ENCODE results near the gene COPB1.
A peak's percentile ranks its signal among the peaks of the same experiment; 100 is the strongest.
"Not testable (repeated sequence)": the region's sequence is repeated elsewhere in the genome, so short reads cannot be mapped to it uniquely, and the experiment has no call there.

The COPB1 gene, protein sequence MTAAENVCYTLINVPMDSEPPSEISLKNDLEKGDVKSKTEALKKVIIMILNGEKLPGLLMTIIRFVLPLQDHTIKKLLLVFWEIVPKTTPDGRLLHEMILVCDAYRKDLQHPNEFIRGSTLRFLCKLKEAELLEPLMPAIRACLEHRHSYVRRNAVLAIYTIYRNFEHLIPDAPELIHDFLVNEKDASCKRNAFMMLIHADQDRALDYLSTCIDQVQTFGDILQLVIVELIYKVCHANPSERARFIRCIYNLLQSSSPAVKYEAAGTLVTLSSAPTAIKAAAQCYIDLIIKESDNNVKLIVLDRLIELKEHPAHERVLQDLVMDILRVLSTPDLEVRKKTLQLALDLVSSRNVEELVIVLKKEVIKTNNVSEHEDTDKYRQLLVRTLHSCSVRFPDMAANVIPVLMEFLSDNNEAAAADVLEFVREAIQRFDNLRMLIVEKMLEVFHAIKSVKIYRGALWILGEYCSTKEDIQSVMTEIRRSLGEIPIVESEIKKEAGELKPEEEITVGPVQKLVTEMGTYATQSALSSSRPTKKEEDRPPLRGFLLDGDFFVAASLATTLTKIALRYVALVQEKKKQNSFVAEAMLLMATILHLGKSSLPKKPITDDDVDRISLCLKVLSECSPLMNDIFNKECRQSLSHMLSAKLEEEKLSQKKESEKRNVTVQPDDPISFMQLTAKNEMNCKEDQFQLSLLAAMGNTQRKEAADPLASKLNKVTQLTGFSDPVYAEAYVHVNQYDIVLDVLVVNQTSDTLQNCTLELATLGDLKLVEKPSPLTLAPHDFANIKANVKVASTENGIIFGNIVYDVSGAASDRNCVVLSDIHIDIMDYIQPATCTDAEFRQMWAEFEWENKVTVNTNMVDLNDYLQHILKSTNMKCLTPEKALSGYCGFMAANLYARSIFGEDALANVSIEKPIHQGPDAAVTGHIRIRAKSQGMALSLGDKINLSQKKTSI

DNA sequence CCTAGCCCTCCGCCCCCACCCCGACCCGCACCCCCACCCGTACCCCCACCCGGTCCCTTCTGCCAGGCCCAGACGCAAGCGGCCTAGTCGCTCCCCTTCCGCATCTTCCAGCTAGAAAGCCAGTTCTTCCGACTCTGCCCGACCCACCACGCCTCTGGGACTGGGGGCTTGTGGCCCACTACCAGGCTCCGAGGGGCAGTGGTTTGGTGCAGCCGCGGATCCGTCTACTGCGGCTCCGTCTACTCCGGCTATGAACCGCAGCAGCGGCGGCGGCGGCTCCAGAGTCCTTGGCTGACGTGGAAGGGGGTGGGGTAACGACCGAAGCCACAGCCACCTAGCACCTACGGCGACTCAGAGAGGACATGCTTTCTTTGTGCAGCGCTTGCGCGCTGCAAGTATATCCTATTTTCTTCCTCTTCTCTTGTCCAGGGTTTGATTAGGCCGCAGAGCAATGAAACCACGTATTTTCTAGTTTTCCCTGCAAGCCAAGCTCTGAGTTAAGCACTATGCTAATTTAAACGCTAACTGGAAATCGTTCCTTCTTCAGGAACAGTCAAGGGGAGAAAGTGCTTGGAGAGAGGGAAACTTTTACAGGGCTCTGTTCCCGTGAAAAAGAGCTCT is at the start of gene COPB1:
TSS of gene COPB1 (minus strand) at position 252 of the 621 bp plus-strand sequence. CDS start 883 bp downstream, outside the sequence.
- DNase-seq, result peak; percentile 63

DNA sequence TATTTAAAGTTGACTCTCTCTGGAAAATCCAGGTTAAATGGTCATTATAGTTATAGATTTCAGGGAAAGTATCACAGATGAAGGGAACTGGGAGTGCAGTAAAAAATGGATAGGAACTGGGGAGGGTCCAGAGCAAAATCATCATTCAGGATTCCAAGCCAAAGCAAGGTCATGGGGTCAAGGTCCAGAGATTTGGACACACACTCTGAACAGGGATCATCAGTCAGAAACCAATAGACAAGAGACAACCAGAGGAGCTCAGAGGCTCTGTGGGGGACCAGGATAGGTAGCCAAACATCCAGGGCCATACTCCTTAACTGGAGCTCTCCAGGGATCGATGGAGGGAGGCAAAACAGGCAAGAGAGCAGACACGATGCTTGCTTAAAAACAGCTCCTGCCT is 47.8 kb upstream of the COPB1 start:
- no peak for DNase-seq

DNA sequence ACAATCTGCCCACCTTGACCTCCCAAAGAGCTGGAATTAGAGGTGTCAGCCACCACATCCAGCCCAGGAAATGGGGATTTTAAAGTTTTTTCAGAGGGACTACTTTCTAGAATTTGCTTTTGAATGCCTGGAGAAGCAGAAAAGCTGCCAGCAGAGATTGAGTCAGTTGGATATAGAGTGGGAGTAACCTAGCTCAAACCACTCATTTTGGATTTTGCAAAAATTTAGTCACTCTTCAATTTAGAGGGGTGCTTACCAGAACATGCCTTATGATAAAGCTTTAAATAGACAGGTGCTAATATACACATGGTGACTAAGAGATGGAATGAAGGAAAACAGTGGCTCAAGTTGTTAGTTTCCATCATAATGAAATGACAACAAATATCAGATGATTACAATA is 47.1 kb upstream of the COPB1 start:
- DNase-seq, result no peak

DNA sequence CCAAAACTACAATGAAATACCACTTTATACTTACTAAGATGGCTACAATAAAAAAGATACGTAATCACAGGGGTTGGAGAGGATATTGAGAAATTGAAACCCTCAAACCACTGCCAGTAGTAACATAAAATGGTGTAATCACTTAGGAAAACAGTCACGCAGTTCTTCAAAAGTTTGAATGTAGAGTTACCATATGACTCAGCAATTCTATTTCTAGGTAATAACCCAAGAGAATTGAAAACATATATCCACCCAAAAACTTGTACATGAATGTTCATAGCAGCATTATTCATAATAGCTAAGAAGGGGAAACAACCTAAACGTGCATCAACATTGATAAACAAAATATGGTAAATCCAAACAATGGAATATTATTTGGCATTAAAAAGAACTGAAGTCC is 45.0 kb upstream of the COPB1 start:
- peak; percentile 85 for DNase-seq

DNA sequence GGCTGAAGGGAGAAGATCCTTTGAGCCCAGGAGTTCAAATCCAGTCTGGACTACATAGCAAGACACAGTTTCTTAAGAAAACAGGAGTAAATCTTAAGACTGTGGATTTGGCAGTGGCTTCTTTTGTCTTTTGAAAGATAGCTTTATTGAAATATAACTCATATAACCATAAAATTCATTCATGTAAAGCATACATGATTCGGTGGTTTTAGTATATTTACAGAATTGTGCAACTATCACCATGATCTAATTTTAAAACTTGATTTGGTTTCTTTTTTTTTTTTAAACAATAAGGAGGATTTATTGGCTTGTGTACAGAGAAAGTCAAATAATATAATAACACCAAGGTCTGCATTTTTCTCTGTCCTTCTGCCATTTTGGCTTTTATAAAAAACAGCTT is 43.6 kb upstream of the COPB1 start:
- DNase-seq, result no peak

DNA sequence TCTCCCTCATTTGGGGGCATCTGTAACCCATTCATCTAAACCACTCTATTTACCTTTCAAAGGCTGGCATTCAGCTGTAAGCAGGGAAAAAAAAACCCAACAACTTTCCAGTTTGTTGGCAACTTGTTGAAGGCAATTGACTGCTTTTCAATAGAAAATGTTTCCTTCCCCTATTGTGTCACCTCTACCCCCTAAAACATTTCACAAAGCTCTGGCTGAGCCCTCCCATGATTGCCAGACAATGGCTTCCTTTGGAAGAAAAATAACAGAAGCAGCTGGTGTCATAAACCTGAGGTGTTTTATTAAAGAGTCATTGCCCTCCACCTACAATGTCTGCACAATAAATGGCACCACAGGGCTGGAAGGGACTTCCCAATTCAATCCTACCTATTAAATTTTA is 42.7 kb upstream of the COPB1 start:
- peak; percentile 47 for DNase-seq

DNA sequence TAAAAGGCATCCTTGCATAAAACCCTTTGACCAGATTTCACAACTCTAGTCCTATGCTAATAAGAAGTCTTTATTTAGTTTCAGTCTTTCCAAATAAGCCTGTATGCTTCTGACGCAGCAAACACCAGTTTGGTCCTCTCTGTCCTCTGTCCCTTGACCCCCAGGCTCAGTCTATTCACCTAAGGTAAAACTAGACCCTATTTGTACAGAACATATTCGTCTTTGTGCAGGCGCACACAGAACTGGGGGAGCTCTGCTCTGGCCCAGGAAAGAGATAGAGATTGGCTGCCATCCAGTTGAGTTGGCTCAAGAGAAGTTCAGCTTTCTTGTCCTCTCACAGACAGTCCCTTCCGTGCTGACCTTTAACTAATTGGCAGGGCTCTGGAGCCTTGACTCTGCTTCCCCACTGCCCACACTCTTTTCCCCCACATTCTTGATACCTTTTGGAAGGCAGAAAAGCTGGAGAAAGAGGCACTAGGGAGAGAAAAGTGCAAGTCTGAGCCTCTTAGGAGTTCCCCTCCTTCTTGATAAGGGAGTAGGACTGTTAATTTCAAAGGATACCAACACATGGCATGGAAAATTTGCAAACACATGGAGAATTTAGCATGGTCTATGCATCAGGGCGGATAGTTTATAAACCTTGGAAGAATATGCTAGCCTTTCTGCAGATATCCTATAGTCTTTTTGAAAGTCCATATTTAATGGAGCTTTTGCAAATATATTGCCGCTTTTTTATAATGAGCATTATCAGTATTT is 41.8 kb upstream of the COPB1 start:
- DNase-seq, result no peak

DNA sequence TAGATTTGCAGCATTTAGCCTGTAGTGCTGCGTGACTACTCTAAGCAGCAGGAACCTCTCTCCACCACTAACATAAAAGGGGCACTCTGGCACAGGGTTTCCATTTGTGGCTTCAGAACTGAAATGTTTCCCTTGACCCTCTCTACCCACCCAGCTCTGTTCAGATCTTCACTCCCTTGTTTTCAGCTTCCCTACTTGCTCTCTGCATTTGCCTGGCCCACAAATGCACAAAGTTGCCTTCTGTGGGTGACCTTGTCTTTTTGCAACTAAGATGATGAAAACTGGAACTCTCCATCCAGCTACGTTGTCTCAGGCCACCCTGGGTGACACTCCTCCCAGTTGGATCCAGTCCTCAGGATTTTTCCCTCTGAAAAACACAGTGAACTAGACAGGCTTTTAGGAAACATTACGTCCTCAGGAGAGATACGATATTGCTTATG is 40.4 kb upstream of the COPB1 start:
- DNase-seq, result no peak

DNA sequence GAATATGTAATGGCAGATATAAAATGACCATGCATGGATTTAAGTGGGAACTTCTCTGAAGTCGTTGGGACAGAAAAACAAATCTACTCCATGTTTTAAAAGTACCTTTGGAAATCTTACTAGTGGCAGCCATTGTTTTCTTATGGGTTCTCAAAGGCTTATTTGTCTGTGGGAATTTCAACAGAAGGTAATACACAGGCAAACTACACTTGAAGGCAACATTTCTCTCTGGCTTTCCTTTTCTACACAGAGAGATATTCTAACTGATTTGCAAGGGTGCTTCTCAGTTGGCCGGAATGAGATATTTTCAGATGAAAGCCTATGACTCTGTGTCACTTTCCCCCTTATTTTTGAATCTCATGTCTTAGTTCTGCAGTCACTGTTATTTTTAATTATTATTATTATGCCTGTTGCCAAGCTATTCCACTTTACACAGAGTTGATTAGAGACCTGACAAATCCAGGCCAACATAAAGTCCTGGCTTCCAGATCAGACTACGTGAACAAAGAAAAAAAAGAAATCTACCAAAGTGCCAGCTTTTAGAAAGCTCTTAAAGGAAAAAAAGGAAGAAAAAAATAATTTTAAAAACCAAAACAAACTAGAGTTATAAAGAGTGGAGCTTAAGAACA is 39.4 kb upstream of the COPB1 start:
- DNase-seq, result no peak

DNA sequence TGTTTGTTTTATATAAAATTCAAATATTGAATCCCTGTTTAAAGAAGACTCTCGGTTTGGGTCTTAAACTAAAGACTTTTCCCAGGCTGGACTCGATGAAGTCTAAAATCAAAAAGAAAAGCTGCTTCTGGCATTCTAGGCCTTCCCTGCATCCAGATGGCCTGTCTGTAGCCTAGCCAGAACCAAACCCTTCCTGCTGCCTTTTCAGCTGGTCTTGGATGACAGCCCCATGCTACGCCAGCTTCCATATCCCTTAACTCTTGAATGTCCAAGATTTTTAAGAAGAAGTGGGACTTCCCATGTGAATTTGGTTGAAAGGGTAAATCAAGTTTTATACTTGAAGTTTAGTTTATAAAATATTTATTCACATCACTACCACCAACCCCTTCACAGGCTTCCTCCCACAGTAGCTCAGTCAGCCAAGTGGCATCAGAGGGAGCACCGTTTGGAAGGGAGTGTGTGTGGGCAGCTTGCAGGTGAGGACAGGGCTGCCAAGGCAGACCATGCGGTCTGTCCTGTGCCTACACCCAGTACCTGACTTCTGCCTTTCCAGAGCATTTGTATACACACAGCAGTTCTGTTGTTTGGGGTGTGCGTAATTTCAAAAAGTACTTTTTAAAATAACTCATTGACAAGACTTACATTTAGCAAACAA is 38.8 kb upstream of the COPB1 start:
- no peak for DNase-seq

DNA sequence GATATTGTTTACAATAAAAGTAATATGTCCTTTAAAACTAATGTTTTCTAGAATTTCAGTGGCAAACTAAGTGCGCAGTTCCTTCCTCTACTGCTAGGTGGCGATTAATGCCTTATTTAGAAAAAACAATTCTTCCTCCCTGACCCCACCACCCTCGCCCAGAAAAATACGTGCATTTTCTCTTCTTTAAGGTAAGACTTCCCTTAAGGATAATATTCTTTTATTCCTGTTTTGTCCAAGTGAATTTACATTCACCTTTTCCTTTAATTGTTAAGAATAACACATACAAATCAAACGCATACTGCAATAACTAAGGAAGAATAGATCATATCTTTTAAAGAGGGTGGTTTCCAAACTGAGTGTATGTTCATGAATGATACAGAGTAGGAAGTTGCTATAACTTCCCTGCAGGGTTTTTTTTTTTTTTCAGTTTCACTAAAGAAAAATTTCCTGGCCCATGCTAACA is 37.6 kb upstream of the COPB1 start:
- peak; percentile 21 for DNase-seq

DNA sequence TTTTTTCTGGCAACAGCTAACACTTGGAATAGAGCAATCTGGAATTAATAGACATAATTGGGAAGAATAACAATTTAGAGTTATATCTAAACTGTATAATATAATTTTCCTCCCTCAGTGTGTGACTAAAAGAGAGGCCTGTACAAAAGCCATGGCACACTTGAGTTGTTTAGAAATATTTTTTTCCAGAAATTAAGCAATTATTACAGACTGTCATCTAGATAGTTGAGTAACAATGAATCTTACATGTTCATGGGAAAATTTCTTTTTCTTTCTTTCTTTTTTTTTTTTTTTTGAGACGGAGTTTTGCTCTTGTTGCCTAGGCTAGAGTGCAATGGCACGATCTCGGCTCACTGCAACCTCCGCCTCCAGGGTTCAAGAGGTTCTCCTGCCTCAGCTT is 35.6 kb upstream of the COPB1 start:
- not testable (repeated sequence) for DNase-seq

DNA sequence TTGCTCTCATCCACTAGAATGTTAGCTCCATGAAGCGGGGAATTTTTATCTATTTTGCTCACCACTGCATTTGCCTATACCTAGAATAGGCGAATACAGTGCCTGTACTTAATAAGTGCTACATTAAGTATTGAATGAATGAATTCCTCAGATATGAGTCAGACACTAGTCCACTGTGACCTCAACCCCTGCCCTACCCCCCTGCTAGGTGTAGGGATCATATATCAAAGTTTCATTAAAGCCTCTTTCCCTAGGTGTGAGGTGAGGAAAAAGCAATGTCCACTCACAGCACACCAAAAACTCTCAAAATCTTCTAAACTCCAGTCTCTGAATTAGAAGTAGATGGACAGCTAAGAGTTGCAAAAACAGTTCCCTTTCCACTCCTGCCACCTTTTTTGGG is 30.3 kb upstream of the COPB1 start:
- no peak for DNase-seq

DNA sequence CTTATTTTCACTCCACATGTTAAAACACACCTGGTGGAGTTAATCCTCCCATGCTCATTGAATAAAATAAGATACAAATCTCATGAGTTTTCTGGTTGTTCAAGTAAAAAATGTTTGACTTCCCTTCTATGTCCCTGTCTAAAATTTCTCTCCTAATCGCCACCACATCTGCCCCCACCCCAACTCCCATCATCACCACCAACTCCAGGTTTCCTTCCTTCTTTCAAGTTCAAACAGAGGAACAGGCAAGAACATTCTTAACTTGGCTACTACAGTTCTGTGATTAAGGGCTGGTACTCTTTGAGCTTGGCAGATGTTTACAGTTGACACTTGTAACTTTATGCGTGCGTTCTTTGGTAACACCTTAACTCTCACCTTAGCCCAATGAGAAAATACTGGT is 29.7 kb upstream of the COPB1 start:
- no peak for DNase-seq

DNA sequence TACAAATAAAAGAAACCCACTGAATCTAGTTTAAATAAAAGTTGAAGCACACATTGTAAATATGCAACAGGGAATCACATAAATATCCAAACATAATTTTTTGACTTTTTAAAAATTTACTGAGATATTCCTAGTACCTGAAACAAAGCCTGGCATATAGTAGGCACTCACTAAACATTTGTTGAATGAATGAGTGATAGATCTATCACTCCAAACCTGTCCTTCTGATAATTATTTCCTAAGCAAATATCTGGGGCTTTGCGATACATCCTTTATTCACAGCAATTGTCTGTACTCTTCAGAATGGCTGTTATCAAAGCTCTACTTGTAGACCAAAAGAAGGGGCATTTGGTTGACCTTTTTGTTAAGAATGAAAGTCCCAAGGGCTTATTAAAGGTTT is 23.2 kb upstream of the COPB1 start:
- no peak for DNase-seq

DNA sequence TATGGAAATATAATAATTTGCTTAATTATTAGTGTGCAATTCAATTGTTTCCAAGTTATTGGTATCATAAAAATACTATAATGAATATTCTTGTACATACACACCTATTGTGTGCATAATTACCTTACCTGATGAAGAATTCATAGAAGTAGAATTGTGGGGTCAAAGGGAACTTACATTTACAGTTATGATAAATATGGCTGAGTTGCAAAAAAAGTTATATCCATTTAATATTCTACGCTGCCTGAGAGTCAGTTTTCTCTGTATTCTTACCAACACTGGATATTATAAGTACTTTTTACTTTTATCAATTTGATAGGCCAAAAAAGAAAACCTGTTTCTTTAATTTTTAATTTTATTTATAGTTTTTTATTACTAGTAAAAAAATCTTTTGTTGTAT is 22.6 kb upstream of the COPB1 start:
- no peak for DNase-seq

DNA sequence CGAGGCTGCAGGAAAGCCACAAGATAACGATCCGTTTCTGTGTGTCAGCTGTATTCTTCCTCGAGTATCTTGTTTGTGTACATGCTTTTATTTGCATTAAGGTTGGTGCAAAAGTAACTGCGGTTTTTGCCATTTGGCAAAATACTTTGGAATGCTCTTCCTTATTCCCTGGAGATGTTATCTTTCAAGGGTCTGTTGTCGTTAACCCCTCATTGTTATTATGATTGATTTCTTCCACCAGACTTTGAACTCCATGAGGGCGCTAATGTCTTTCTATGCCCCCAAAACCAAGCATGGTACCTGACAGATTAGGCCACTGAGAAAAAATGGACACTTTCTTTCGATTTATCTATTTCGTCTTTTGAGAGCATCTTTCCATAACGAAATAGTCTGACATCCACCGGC is 21.1 kb upstream of the COPB1 start:
- DNase-seq, result no peak

DNA sequence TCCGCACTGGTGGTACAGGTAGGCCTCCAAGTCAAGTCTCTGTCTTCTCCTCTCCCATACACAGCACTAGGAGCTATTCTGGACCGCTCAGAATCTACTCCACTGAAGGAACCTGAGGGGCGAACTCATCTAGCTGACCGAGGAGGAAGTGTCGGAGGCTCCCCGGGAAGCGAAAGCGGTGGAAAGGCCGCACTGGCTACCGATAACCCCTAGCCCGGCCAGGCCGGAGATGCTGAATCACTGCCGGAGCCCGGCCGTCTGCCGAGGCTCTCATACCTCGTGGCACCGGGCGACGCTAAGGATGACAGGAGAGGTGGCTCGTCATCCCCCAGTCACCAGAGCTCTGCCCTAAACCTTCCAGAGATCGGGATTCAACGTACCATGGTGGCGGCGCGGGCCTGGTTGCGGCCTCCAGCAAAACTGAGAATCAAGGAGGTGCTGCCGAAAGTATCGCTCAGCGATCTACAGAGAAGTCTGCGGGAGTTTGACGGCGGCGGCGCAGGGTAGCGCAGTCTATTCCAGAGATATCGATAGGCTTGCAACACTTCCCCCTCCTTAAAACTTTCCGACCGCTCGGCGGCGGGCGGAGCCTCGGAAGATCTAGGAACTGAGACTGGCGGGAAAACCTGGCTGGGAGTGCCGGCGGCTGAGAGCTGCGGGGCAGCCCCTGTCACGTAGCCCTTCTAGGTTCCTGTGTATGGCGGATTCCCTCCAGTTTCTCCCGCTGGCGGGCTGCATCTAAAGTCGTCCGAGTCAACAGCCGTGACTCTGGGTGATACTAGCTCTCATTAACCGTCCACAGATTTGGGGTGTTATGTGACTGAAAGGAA is 20.5 kb upstream of the COPB1 start, which contains the start of gene PSMA1:
TSS of gene PSMA1 (minus strand) at position 470 of the 830 bp plus-strand sequence. CDS start at position 383, 87 bp downstream.
- DNase-seq, result peak; percentile 84

DNA sequence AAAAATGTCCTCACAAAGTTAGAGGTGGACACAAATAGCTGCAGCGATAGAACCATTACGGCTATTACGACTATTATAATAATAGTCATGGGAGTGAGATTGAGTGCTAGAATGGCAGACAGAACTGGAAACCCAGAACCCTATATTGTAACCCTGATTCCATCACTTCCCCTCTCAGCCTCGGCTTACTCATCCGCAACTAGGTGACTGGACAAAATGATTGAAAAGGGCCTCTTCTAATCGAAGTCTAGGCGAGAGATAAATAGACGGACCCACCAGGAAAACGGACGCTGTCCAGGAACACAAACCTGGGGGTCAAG is 19.9 kb upstream of the COPB1 start:
- DNase-seq, result no peak

DNA sequence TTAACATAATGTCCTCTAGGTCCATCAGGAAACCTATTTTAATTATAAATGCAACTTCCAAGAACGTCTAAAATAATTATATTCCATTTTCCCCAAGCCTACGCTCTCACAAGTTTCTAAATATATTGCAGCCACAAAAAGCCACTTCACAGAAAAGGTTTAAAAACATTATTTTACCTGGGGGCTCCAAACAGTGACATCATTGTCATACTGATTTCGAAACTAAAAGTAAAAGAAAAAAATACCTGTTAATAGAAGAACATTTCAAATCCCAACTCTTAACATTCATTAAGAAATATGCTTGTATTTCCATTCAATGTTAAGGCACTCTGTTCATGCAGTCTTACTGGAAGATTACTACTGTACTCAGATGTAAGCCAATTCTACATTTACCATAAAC is 19.2 kb upstream of the COPB1 start:
- no peak for DNase-seq

DNA sequence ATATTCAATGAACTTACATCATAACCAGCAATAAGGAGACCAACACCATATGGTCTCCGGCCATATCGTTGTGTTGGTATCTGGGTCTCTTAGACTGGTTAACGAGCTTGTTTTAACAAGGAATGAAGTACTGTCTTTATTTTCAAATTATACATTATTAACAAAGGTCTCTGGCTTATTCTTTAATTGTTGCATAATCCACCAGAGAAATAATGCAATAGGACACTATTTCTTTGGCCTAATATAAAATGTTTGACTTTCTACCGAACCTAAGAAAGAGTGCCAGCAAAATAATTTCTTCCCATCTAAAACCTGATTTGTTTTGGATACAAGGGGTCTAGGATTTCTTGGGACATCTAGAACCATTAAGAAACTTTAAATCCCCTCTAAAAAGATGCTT is 14.2 kb upstream of the COPB1 start:
- DNase-seq, result no peak

All from GF-D8 (cell line).